Heart left ventricle (tissue), 16 donors: ENCODE results near the gene CHD1L. TPM values are rescaled to one million over a fixed set of nuclear protein-coding genes. Genes with fewer than 3 reads are reported as not detected.
A peak's percentile ranks its signal among the peaks of the same experiment; 100 is the strongest.
"Not testable (repeated sequence)": the region's sequence is repeated elsewhere in the genome, so short reads cannot be mapped to it uniquely, and the experiment has no call there.

Experiments used
- ATAC-seq, 4 donors: fragments of 200-7000 bp; cut with Tn5 transposase; one replicate each; pipeline ENCODE4 v1.9.1; 2020 to 2022; ENCODE audit warnings: moderate library complexity in 4 of 4, mild to moderate bottlenecking in 3 of 4, moderate number of reproducible peaks in 1 of 4
- DNase-seq, 5 donors: peaks; one replicate each; pipeline ENCODE4 v3.0.0-alpha.2; 2020
- H3K27ac ChIP-seq, 12 donors: fragments of 200-600 bp; sonication (generic) in 4 of 12; one replicate each; pipeline versions ENCODE4 v1.5.0 to v1.8.0; 2016 to 2022; ENCODE audit warnings: mild to moderate bottlenecking in 2 of 12
- H3K27me3 ChIP-seq, 9 donors: fragments of 200-600 bp; sonication (generic) in 2 of 9; one replicate each; pipeline versions ENCODE4 v1.5.1 to v1.8.0; 2016 to 2022; ENCODE audit warnings: mild to moderate bottlenecking in 3 of 9
- H3K36me3 ChIP-seq, 9 donors: fragments of 200-600 bp; sonication (generic) in 2 of 9; one replicate each; pipeline versions ENCODE4 v1.5.0 to v1.8.0; 2018 to 2022; ENCODE audit warnings: mild to moderate bottlenecking in 2 of 9
- H3K4me1 ChIP-seq, 12 donors: fragments of 200-600 bp; sonication (generic) in 4 of 12; one replicate each; pipeline versions ENCODE4 v1.5.0 to v1.8.0; 2016 to 2022; ENCODE audit warnings: mild to moderate bottlenecking in 3 of 12
- H3K4me3 ChIP-seq, 12 donors: fragments of 200-600 bp; sonication (generic) in 4 of 12; one replicate each; pipeline versions ENCODE4 v1.5.0 to v1.8.0; 2017 to 2022; ENCODE audit warnings: mild to moderate bottlenecking in 9 of 12, moderate library complexity in 4 of 12
- H3K9me3 ChIP-seq, 12 donors: fragments of 200-600 bp; sonication (generic) in 4 of 12; one replicate each; pipeline versions ENCODE4 v1.5.0 to v1.8.0; 2016 to 2022; ENCODE audit warnings: mild to moderate bottlenecking in 1 of 12
- POLR2A ChIP-seq, 2 donors: fragments of 450-650 bp; IDR thresholded peaks; one replicate each; pipeline ENCODE4 v1.6.1; 2017; ENCODE audit warnings: antibody characterized with exemption in 2 of 2, mild to moderate bottlenecking in 2 of 2, moderate library complexity in 2 of 2
- WGBS, 4 donors: extraction: QIAGEN DNeasy Blood & Tissue Kit in 2 of 4; methylation state at CpG; one replicate each; pipeline versions ENCODE4 v1.1.5 to v1.1.7; 2013 to 2018; 5-methylcytosine and 5-hydroxymethylcytosine counted together
- intact Hi-C, 10 donors: fragments of 100-400 bp; cut with DNase I; formaldehyde crosslinking; loops; one replicate each; pipeline versions ENCODE4 v1.11.1 to v1.14.2; 2022
- long read RNA-seq, 3 donors: library from polyadenylated mRNA; unstranded; transcript quantifications; one replicate each; pipeline ENCODE4 v2.0.0, GENCODE V29; 2020 to 2021
- polyA plus RNA-seq, 2 donors: library from polyadenylated mRNA; stranded (reverse); fragments of 200-250 nt; gene quantifications; one replicate each; pipeline ENCODE4 v1.2.3, GENCODE V29; 2013
- total RNA-seq, 9 donors: library from RNA; depleted of rRNA in 2 of 9; stranded (reverse); fragments of >200 nt in 2 of 9; fragmentation: NEBNext Ultra II Directional in 3 of 9; extraction: Animal tissue kit (Norgen Biotek cat#: 25700) in 3 of 9; gene quantifications; one replicate each; pipeline versions ENCODE4 v1.1.0 to v1.2.4, GENCODE V29; 2016 to 2023
- TF ChIP-seq, protein P1 (sequence below), 12 donors: fragments of 200-600 bp; sonication (generic) in 4 of 12; IDR thresholded peaks; one replicate each; pipeline versions ENCODE4 v1.5.0 to v1.8.0; 2018 to 2022; ENCODE audit warnings: antibody characterized with exemption in 12 of 12, mild to moderate bottlenecking in 5 of 12
- donor health status: ischemic (EF 13 %, LVEDD 7.1; RV severe dilation, severe dysfunction).
- donor health status: healthy with polysubstance abuse.
- donor health status: DM: no; HTN: yes; CAD: no.
- donor health status: DM: no; HTN: no; CAD: no.
- donor health status: ischemic (EF 25% LVEDD 6.9; RV normal size, moderate dysfunction).
- donor health status: ischemic (EF 25% LVEDD 5.7; RV mildly dilated, moderate dysfunction).
- donor health status: healthy.
- donor health status: DM: yes; HTN: yes; CAD: no.
- donor health status: ischemic (EF 35%, LVEDD 5.7; RV mildly dilated, moderate dysfunction).
- donor health status: nonischemic (EF 11% LVEDD 7.7; RV severe dilation, severe dysfunction).
- donor health status: DM: yes; HTN: yes; CAD: no.
- donor health status: PGD.
- donor health status: ischemic (EF 29% LVEDD 5.4; RV normal size, mild dysfunction).
- donor health status: nonischemic (EF 23%, LVEDD 6.1; RV moderate dilation, normal function).

The CHD1L gene
- 10 to 100 TPM in 3 of 9 donors, 1 to 10 TPM in 6; 6.0 to 17.7 (median 8.2) TPM for total RNA-seq
- polyA plus RNA-seq: 1 to 10 TPM; 5.8 to 6.9 TPM
- long read RNA-seq, donor 1, transcript CHD1L-202 (23 exons, 2,967 nt): major isoform, 12 of 17 reads
- long read RNA-seq, donor 1, partial matches to known transcripts: 1 of 17 reads
- long read RNA-seq, donor 1, other reads (novel, unspliced or antisense): 4 of 17 reads
- long read RNA-seq, donor 2, transcript CHD1L-202 (23 exons, 2,967 nt): major isoform, 34 of 76 reads
- long read RNA-seq, donor 2, partial matches to known transcripts: 15 of 76 reads
- long read RNA-seq, donor 2, other reads (novel, unspliced or antisense): 24 of 76 reads
- long read RNA-seq, donor 3, transcript CHD1L-202 (23 exons, 2,967 nt): major isoform, 27 of 37 reads
- long read RNA-seq, donor 3, partial matches to known transcripts: 3 of 37 reads
- long read RNA-seq, donor 3, other reads (novel, unspliced or antisense): 6 of 37 reads

GRCh38 chr1:147242449-147243227 is at the start of gene CHD1L:
CHD1L (plus strand) TSS chr1:147242684; CDS start chr1:147242704, 20 bp downstream.
- Histone ChIP-seq H3K4me3 (peak within 1 kb of the TSS; percentile 68 to 100 (median 92)), H3K27me3 (no peaks in the 10 kb centered on the region), H3K27ac (peak within 1 kb of the TSS; percentile 71 to 98 (median 92)), H3K36me3 (no peaks in the 10 kb centered on the region), H3K9me3 (no peaks in the 10 kb centered on the region), H3K4me1 (peaks cover 3 to 43% (median 15%) of the 10 kb centered on the region in 12 donors)
- TF ChIP-seq, protein P1, sequence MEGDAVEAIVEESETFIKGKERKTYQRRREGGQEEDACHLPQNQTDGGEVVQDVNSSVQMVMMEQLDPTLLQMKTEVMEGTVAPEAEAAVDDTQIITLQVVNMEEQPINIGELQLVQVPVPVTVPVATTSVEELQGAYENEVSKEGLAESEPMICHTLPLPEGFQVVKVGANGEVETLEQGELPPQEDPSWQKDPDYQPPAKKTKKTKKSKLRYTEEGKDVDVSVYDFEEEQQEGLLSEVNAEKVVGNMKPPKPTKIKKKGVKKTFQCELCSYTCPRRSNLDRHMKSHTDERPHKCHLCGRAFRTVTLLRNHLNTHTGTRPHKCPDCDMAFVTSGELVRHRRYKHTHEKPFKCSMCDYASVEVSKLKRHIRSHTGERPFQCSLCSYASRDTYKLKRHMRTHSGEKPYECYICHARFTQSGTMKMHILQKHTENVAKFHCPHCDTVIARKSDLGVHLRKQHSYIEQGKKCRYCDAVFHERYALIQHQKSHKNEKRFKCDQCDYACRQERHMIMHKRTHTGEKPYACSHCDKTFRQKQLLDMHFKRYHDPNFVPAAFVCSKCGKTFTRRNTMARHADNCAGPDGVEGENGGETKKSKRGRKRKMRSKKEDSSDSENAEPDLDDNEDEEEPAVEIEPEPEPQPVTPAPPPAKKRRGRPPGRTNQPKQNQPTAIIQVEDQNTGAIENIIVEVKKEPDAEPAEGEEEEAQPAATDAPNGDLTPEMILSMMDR (IDR thresholded peaks at IDR 0.05): peak; percentile 70 to 94 (median 82)
- peak in 1 of 2 donors; percentile 57 for TF ChIP-seq POLR2A (IDR thresholded peaks at IDR 0.05)
- intact Hi-C loops: loop anchor here (1.0 to 2.0 kb wide), 2 partner anchors 70 kb away; partner anchors contain the start of gene PRKAB2 (in 10 of the 10)
- ATAC-seq (peak; percentile 93 to 99 (median 97)), DNase-seq (peak; percentile 94 to 99 (median 97))
- WGBS, 4 donors: 0% methylated on average over 16 to 82 of the region's 82 CpGs

DNA sequence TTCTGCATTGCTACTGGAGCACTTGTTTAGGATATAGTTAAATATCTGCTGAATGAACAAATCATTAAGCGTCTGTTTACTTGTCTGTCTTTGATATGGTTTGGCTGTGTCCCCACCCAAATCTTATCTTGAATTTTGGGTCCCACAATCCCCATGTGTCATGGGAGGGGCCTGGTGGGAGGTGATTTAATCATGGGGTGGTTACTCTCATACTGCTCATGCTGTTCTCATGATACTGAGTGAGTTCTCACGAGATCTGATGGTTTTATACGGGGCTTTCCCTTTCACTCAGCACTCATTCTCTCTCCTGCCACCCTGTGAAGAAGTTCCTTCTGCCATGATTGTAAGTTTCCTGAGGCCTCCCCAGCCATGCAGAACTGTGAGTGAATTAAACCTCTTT is 45.2 kb upstream of the CHD1L start:
- H3K4me1 ChIP-seq, H3K9me3 ChIP-seq, H3K36me3 ChIP-seq, H3K27me3 ChIP-seq, DNase-seq, H3K27ac ChIP-seq, intact Hi-C loops, ATAC-seq, H3K4me3 ChIP-seq: not testable (repeated sequence)
- WGBS, 4 donors: 61 to 86% (median 82%) methylated on average over 3 of the region's 3 CpGs

DNA sequence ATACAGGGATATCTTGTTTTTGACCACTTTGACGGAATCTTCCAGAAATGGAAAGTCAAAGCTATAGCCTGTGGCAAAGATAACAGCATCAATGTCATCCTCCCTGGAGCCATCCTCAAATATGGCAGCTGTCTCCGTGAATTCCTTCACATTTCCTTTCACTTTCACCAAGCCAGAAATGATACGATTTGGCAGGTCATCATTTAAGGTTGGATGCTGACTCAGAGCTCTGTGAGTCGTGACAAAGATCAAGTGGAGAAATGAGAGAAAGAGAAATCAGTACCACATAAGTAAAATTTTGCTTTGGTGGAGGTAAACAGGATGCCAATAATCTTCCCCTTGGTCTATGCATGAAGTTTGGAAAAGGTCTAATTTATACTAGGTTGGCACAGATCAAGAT is 41.2 kb upstream of the CHD1L start:
- intact Hi-C loops: no loop called here
- H3K27me3 ChIP-seq: no peaks in the 10 kb centered on the region
- H3K36me3 ChIP-seq: peaks cover 0 to 12% (median 0%) of the 10 kb centered on the region in 9 donors
- TF ChIP-seq, protein P1 (IDR thresholded peaks at IDR 0.05): no peak
- TF ChIP-seq POLR2A (IDR thresholded peaks at IDR 0.05): no peak
- no peaks in the 10 kb centered on the region for H3K4me1 ChIP-seq
- no peak for ATAC-seq
- H3K27ac ChIP-seq: no peak overlapping the region
- WGBS, 4 donors: 83 to 90% (median 88%) methylated on average over 4 of the region's 4 CpGs
- H3K4me3 ChIP-seq: no peak overlapping the region
- H3K9me3 ChIP-seq: no peaks in the 10 kb centered on the region
- no peak for DNase-seq

GRCh38 chr1:147201786-147202185 is 40.7 kb upstream of the CHD1L start:
- no peak for DNase-seq
- WGBS, 4 donors: 93 to 100% (median 97%) methylated on average over 1 of the region's 1 CpG
- H3K4me1 ChIP-seq: no peaks in the 10 kb centered on the region

More at GRCh38 chr1:147201786-147202185, 40.7 kb upstream of the CHD1L start:
- no peaks in the 10 kb centered on the region for H3K9me3 ChIP-seq
- H3K36me3 ChIP-seq: peaks cover 0 to 12% (median 0%) of the 10 kb centered on the region in 9 donors
- intact Hi-C loops: no loop called here
- H3K4me3 ChIP-seq: no peak overlapping the region
- no peaks in the 10 kb centered on the region for H3K27me3 ChIP-seq
- no peak for ATAC-seq
- TF ChIP-seq, protein P1 (IDR thresholded peaks at IDR 0.05): no peak
- TF ChIP-seq POLR2A (IDR thresholded peaks at IDR 0.05): no peak
- no peak overlapping the region for H3K27ac ChIP-seq
